ENCODE measurements around the gene CRTAC1.
"Not testable (repeated sequence)": the region's sequence is repeated elsewhere in the genome, so short reads cannot be mapped to it uniquely, and the experiment has no call there.

CRTAC1 gene

DNA sequence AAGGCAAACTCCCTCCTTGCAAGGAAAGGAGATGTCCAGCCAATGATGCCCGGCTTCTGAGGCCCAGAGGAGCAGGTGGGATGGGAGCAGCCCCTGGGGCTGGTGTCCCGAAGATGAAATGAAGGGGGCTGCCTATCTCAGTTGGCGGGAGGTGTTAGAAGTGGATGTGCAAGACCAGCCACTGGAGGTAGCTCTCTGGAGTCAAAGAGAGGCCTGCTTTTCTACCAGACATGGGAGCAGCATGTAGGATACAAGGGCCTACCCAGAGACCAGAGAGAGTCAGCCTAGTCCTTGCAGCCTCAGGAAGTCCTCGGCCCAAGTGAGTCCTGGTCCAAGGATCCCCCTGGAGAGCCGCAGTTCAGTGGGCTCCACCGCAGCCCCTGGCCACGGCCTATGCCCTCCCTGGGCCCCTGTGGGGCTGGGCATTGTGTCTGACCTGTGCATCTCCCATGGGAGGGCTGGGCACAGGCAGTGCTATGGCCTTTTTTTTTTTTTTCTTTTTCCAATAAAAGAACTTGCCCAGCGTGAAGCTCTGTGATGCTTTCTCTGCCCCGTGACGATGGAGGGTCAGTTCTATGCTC, 163.1 kb downstream of the CRTAC1 start:
- no peak for DNase-seq

DNA sequence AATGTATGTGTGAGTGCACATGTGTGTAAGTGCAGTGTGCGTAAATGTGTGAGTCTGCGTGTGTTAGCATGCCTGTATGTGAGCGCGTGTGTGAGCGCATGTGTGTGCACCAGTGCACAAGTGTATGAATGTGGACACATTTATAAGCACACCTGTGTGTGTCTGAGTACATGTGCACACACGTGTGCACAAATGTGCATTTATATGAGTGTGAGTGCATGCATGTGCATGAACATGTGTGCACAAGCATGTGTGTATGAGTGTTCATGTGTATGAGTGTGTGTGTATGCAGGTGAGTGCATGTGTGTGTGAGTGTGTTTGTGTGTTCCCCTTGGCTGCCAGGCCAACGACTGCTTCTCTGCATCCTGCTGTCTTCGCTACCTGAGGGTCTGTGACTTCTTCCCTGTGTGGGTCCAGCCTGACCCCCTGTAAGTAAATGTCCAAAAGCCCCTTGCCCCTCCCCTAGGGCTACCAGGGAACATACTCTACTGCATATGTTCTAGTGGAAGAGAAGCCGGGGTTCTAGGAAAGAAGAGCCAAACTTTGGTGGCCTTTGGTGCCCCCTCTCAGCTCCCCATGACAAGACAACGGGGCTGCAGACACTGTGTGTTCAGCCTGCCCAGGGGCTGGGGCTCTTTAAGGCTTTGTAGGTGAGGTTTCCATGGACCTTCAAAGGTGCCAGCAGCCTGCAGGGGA, 163.7 kb downstream of the CRTAC1 start:
- no peak for DNase-seq

DNA sequence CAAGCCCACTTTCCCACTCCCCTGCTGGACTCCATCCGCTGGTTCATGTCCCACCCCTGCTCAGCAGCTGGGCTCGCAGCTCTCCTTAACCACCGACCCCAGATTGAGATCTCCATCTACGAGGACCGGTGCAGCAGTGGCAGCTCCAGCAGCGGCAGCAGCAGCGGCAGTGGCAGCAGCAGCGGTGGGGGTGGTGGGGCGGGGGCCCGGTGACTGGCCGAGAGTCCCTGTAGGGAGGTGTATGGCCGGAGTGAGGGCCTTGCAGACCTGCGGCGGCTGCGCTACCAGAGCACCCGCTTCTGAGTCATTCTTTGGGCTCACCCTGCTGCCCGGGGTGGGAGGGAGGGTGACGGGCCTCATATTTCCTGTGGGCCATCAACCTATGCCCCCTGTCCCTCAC, 164.9 kb downstream of the CRTAC1 start:
- DNase-seq = no peak

DNA sequence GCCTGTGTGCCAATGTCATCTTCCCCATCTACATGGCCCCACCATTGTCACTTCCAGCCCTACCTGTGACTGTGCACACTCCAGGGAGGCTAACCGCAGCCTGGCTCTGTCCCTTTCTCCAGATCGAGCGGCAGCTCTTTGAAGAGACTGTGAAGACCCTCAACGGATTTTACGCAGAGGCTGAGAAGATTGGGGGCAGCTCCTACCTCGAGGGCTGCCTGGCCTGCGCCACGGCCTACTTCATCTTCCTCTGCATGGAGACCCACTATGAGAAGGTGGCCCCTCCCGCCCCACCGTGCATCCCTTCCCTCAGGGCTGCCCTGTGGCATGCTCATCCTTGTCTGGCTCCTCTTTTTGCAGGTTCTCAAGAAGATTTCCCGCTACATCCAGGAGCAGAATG, 166.6 kb downstream of the CRTAC1 start:
- no peak for DNase-seq

DNA sequence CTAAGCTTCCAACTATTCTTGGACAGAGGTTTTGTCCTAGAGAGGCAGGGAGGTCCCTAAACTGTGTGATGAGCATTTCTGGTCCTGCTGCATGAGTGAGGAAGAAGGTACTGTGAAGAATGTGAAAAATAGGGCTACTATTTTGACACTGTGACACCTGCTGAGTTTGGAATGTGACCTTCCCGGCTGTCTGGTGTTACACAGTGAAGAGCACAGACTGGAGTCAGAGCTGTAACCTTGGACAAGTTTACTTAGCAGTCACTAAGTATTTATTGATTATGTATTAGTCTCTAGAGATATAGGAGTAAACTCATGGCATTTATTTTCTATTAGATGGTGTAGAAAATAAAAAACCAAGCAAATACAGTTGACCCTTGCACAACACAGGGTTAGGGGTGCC, 168.5 kb downstream of the CRTAC1 start:
- no peak for DNase-seq

DNA sequence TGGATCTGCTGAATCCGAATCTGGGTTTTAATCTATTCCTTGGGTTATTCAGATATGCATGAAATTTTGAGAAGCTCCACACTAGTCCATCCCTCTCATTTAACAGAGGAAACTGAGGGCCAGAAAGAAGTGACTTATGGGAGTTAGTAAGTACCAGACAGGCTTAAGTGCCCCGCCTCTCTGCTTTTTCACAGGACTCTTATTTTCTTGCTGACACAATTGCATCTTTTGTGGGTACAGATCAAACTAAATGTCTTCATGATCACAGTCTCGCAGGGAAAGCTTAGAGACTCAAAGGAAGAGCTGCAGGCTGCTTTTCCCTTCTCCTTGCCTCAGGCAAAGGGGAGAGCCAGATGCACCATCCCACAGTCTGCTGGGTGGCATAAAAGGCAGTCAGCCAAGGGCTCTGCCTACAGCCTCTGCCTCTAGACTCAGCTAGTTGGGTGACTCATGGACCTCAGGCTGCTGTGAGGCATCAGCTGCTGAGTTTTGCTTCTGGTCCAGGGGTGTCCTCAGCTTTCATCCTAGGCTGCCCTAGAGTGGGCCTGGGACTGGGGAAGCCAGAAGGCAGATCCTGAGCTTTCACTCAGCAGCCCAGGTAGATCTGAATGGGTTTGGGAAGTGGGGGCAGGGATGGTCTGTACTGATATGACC, 169.2 kb downstream of the CRTAC1 start:
- DNase-seq = no peak

DNA sequence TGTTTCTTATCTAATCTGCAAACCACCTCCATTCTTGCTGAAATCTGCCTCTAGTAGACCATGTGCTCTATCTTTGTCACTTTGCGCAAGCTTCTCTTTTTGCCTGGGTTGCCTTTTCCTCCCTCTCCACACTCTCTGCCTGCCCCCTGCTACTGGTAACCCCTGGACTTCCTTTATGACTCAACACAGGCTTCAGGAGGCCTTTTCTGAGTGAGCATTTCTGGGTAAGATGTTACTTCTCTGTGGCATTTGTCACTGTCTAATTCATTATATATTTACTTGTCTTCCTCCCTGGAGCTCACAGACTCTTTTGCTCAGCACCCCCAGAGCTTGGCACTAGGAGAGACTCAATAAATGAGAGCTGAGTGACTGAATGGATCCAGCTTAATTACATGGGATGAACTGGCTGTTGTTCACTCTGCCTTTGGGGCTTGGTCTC, 172.4 kb downstream of the CRTAC1 start:
- no peak for DNase-seq

DNA sequence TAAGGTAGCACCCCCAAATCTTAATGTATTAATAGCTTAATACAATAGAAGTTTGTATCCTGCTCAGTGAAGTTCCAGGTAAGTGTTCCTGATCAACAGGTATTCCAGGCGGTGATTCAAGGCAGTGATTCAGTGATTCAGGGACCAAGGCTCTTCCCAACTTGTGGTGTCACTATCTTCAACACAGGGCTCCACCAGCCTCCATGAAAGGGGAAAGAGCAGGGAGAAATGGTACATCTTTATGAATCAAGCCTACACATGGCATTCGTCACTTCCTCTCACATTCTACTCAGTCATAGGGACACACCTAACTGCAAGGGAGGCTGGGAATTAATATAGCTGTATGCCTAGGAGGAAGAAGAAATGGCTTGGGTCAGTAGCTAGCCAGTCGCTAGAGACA, 175.7 kb downstream of the CRTAC1 start:
- no peak for DNase-seq

DNA sequence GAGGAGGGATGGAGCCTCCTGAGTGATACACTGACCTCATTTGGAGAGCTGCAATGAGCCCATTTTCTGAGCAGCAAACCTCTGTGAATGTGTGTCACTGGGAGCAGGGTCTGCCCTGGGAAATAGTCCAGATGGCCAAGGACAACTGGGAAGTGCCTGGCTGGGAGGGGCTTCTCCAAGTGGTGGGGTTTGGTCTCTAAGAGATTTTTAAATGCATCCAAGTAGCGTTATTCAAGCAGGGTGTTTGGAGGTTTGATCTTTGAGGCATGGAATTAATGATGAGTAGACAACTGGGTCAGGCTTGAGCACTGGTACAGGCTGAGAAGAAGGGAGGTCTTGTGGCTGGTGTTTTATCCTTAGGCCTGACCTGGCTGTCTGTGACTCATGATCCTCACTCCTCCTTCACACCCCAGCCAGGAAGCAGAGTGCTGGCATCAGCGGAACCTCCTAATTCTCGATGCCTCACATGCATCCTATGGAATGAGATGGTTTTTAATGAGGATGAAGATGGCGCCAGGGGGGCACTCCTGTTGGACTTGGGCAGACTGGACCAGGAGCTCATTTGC, 177.5 kb downstream of the CRTAC1 start:
- no peak for DNase-seq

DNA sequence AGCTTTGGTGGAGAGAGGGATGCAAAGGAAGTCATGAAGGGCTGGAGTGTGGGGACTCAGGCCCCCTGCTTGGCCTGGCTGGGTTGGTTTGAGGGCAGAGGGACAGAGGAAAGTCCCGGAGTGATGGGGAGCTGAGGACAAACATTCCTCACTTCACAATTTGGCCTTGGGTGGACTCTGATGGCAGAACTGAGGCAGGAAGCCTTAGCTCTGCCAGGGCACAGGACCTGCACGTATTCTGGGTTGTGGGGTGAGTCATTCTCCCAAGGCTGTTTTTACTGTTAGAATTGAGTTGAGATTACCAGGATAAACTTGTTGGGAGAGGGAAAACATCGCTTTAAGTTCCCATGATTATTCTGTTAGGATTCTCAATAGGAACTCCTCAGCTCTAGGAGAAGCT, 178.1 kb downstream of the CRTAC1 start:
- no peak for DNase-seq

DNA sequence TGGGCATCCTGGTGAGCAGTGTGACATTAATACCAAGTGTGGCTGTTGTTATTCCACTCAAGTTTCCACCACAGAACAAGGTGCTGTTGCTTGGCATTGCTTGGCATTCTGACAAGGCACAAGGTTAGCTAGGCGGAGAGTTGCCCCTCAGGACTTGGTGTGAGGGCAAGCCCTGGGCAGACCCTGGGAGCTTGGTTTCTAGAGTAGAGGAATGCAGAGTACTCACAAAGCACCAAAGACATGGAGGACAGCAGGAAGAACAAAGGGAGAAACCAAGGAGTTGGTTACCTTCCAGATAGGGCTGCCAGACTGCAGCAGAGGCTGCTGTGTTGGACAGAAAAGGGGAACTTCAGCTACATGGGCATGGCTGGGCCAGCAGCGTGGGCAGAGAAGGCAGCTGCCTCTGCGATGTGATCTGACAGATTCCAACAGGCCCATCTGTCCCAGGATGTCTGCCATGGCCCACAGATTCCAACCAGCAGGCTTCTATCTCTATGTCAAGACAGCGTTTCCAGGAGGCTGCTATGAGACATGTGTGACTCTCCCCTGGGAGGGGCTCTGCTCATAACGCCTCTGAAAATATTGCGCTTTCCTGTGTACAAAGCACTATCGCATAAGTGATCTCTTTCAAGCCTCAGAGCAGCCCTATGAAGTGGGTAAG, 178.9 kb downstream of the CRTAC1 start:
- DNase-seq = peak; percentile 56

DNA sequence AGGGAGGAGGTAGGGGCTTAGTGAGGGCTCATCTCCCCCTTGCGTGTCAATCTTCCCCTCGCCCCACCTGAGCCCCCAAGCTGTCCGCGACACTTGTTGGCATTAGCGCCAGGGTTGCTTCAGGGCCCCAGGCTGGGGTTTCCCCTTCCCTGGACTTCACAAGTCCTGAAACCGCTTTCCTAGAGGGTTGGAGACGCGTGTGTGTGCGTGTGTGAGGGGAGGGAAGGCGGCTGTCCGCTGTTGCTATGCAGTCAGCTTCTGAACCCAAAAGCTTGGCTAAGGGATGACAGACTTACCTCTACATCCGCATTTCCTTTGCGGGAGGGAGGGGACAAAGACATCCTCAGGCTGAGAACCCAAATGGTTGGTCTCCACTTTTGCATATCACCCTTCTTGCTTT, 180.0 kb downstream of the CRTAC1 start:
- peak; percentile 26 for DNase-seq

DNA sequence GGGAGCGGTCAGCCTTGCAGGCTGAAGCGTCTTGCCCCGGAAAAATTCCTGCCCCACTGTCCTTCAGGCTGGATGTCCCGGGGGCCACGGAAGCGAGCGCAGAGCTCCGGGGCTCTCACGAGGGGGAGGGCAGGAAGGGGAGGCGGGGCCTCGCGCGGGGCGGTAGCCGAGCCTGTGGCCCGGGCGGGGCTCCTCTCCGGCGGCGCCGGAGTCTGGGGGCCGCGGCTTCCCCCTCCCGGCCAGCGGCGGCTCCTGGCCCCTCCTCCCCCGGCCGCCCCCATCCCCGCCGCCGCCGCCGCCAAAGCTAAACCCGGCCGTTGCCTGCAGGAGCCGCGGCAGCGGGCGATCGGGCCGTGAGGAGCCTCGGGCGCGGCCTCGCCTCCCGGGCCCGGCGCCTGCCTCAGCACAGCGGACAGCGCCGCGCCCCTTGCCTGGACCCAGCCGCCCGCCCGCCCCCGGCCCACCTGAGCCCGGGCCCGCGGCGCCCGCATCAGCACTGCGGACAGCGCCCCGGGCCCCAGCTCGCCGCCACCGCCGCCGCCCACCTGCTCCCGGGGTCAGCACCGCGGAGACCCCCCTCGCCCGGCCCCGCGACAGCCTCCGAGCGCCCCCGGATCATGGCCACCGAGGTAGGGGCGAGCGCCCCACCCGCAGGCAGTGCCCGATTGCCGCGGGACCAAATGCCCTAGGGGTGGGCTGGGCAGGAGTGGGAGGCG, 180.6 kb downstream of the CRTAC1 start, which contains the start of gene GOLGA7B:
TSS of gene GOLGA7B (plus strand) at position 157 of the 716 bp plus-strand sequence. CDS start at position 618, 461 bp downstream.
- DNase-seq = peak; percentile 78

DNA sequence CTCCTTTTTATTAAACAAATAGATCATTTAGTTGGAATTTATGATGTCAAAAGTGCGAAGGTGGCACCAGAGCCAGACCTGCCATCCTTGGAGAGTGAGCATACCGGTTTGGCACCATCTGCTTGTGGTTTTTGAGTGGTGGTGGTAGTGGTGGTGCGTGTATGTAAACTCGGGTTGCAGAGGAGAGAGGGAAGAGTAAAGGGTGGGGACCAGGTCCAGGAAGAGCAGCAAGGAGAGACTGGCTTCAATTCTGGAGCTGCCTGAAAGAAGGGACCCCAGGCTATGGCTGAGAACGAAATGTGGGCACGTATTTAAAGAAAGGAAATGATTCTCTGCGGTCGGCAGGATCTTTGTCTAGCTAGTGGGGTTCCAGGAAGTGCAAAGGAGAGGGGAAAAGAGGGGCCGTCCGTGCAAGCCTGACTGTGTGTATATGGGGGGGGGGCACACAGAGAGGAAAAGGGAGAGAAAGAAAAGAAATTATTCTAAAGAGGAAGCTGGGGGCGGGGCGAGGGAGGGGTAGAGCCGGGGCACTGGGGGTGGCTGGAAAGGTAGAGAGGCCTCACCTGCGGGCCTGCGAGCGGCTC, 181.2 kb downstream of the CRTAC1 start:
- peak; percentile 68 for DNase-seq

DNA sequence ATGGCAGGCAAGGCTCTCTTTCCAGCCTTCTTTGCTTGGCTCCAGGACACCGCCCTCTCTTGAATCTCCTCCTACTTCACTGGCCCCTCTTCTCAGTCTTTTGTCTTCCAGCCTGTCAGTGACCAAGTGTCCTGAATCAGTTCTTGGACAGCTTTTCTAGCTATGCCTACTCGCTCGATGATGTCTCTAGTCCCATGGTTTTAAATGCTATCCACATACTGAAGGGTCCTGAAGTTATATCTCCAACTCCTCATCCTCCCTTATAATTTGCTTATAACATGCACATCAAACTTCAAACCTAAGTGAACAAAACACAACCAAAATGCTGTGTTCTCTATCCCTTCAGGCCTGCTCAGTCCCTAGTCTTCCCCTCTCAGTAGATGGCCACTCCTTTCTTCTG, 185.7 kb downstream of the CRTAC1 start:
- DNase-seq = no peak

DNA sequence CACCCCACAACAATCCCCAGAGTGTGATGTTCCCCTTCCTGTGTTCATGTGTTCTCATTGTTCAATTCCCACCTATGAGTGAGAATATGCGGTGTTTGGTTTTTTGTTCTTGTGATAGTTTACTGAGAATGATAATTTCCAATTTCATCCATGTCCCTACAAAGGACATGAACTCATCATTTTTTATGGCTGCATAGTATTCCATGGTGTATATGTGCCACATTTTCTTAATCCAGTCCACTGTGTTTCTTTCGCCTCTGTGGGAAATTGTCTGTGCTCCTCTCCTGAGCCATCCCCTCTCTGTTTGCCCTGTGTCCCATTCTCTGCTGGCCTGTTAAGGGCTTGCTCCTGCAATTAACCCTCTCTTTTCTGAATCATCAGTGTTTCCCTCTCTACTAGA, 186.4 kb downstream of the CRTAC1 start:
- not testable (repeated sequence) for DNase-seq

DNA sequence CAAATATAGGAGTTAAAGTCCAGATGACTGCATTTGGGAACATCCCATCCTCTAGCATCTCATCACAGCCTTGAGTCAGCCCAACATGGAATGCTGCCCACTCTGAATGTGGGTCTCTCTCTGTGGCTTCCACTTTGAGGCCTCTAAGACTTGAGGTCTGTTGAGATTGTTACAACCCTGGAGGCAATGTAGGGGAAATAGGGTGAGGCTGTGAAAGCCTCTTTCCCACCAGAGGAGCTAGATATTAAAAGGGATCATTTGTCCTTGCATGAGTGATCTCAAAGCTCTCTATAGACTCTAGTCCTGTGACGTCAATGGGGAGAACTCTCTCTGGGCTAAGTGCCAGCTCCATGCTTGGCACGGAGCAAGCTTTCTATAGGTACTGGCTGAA, 187.1 kb downstream of the CRTAC1 start:
- no peak for DNase-seq

DNA sequence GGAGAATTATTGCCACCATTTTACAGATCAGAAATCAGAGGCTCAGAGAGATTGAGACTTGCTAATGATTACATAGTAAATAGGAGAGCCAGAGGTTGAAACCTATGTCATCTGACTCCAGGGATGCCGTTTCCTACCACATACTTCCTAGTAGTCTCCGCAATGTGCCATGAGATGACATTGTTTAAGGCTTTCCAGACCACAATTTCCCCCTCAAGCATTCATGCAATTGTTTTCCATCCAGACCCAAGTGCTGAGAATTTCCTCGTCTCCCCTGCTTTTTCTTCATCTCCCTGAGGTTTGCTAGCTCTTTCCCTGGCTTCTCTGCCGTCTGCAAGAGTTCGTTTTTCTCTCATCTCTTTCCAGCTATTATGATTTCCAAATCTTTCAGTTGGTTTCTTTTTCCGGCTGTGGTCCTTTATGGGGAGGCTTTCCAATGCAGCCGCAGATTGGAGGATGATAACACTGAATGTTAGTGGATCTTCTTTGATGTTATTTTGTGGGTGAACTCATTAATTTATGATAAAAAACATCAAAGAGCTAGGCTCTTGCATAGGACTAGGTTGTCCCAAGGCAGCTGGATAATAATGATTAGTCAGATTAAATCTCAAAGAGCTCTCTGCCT, 187.7 kb downstream of the CRTAC1 start:
- DNase-seq = no peak

DNA sequence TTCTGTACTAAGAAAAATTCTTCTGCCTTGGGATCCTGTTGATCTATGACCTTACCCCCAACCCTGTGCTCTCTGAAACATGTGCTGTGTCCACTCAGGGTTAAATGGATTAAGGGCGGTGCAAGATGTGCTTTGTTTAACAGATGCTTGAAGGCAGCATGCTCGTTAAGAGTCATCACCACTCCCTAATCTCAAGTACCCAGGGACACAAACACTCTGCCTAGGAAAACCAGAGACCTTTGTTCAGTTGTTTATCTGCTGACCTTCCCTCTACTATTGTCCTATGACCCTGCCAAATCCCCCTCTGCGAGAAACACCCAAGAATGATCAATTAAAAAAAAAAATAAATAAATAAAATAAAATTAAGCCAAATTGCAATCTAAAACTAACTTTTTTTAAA, 188.3 kb downstream of the CRTAC1 start:
- not testable (repeated sequence) for DNase-seq

DNA sequence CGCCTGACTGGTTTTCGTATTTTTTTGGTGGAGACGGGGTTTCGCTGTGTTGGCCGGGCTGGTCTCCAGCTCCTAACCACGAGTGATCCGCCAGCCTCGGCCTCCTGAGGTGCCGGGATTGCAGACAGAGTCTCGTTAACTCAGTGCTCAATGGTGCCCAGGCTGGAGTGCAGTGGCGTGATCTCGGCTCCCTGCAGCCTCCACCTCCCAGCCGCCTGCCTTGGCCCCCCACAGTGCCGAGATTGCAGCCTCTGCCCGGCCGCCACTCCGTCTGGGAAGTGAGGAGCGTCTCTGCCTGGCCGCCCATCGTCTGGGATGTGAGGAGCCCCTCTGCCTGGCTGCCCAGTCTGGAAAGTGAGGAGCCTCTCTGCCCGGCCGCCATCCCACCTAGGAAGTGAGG, 189.3 kb downstream of the CRTAC1 start:
- not testable (repeated sequence) for DNase-seq

DNA sequence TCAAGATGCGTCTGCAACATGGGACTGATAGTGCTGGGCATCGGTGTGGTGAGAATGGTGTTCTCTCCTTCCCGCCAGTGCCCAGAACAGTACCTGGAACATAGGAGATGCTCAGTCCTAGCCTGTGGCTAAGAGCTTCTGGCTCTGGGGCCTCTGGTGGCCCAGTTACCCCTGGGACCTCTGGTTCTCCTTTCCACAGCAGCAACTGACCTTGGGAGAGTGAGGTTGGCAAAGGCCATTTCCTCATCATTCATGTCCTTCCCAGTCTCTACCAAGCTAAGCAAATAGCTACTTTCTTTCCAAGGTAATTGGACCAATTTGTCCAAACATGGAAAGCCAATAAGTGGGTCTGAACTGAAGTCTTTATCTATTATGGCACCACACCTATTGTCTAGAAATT, 192.3 kb downstream of the CRTAC1 start:
- DNase-seq = no peak

DNA sequence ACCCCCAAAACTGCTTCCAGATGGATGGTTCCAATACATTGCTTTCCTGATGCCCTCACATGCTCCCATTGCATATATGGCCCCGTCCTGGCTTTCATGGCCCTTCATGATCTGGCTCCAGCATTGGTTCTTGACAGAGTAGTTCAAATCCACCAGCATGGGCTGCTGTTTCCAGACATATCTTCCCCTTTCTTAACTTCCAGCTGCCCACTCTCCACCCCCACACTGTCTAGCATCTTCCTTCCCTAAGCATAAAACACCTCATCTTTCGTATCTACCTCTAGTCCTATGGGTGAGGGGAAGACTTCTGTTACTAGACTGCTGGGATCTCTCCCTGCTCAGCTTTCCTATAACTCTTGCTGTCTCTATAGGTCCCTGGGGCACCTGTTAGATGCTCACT, 194.0 kb downstream of the CRTAC1 start:
- DNase-seq = no peak
